SJSA1 (cell line): ENCODE data around the gene CTIF. TPM values are rescaled to one million over a fixed set of nuclear protein-coding genes. Genes with fewer than 3 reads are reported as not detected.

ENCODE experiments used
- DNase-seq, 2 experiments: peaks; one replicate each; pipeline ENCODE4 v3.0.0-alpha.2; 2015 to 2020; ENCODE audit warnings: low spot score in 2 of 2, low read depth in 1 of 2
- H3K27ac ChIP-seq: fragments of 250-450 bp; sonication (Bioruptor Pico); 2 replicates; pipeline ENCODE4 v1.5.1; 2020; ENCODE audit warnings: mild to moderate bottlenecking, moderate library complexity
- H3K27me3 ChIP-seq: fragments of 250-450 bp; sonication (Bioruptor Pico); replicated peaks from 2 replicates; pipeline ENCODE4 v1.5.1; 2020; ENCODE audit warnings: mild to moderate bottlenecking, moderate library complexity
- H3K36me3 ChIP-seq: fragments of 250-450 bp; sonication (Bioruptor Pico); 2 replicates; pipeline ENCODE4 v1.5.1; 2020; ENCODE audit warnings: mild to moderate bottlenecking
- H3K4me1 ChIP-seq: fragments of 250-450 bp; sonication (Bioruptor Pico); replicated peaks from 2 replicates; pipeline ENCODE4 v1.6.1; 2021; ENCODE audit warnings: mild to moderate bottlenecking
- H3K4me3 ChIP-seq: fragments of 250-450 bp; sonication (Bioruptor Pico); 2 replicates; pipeline ENCODE4 v1.5.1; 2020; ENCODE audit warnings: mild to moderate bottlenecking
- H3K9me3 ChIP-seq: fragments of 250-450 bp; sonication (Bioruptor Pico); replicated peaks from 2 replicates; pipeline ENCODE4 v1.5.1; 2020; ENCODE audit warnings: mild to moderate bottlenecking
- total RNA-seq: library from RNA; depleted of rRNA; stranded (reverse); fragments of >200 nt; shearing (Covaris generic); gene quantifications from 2 replicates; pipeline ENCODE4 v1.2.3, GENCODE V29; 2014

Gene CTIF
- total RNA-seq, 1 experiment from 2014 or later = 91.5 TPM

GRCh38 chr18:48798334-48799245, 259.8 kb downstream of the CTIF start:
- Histone ChIP-seq H3K9me3 (no peaks in the 10 kb centered on the region), H3K36me3 (peaks cover 100% of the 10 kb centered on the region)

GRCh38 chr18:48799724-48800315, 261.0 kb downstream of the CTIF start:
- Histone ChIP-seq H3K27me3 (no peaks in the 10 kb centered on the region), H3K27ac (no peak overlapping the region), H3K36me3 (peaks cover 100% of the 10 kb centered on the region), H3K9me3 (no peaks in the 10 kb centered on the region), H3K4me1 (peaks cover 8% of the 10 kb centered on the region), H3K4me3 (no peak overlapping the region)
- peak in 1 of 2 experiments; percentile 30 for DNase-seq

More at GRCh38 chr18:48798334-48799245, 259.8 kb downstream of the CTIF start:
- H3K27me3 ChIP-seq = no peaks in the 10 kb centered on the region
- no peak overlapping the region for H3K27ac ChIP-seq
- peak in 1 of 2 experiments; percentile 32 for DNase-seq
- H3K4me3 ChIP-seq = no peak overlapping the region
- H3K4me1 ChIP-seq = peaks cover 8% of the 10 kb centered on the region

- H3K36me3 ChIP-seq = peaks cover 100% of the 10 kb centered on the region
- peak in 1 of 2 experiments; percentile 27 for DNase-seq
- no peak overlapping the region for H3K4me3 ChIP-seq
- peaks cover 8% of the 10 kb centered on the region for H3K4me1 ChIP-seq
- no peaks in the 10 kb centered on the region for H3K27me3 ChIP-seq
- H3K27ac ChIP-seq = no peak overlapping the region
- no peaks in the 10 kb centered on the region for H3K9me3 ChIP-seq
These were observed 261.6 kb downstream of the CTIF start for GRCh38 chr18:48800466-48800865.

- no peaks in the 10 kb centered on the region for H3K27me3 ChIP-seq
- no peak overlapping the region for H3K27ac ChIP-seq
- H3K4me1 ChIP-seq = peaks cover 8% of the 10 kb centered on the region
- DNase-seq = peak in 1 of 2 experiments; percentile 35
- no peaks in the 10 kb centered on the region for H3K9me3 ChIP-seq
- no peak overlapping the region for H3K4me3 ChIP-seq
- peaks cover 100% of the 10 kb centered on the region for H3K36me3 ChIP-seq
These were observed 262.3 kb downstream of the CTIF start for GRCh38 chr18:48800876-48801727.

GRCh38 chr18:48801728-48802542, 263.1 kb downstream of the CTIF start:
- H3K27me3 ChIP-seq = no peaks in the 10 kb centered on the region
- no peak overlapping the region for H3K4me3 ChIP-seq
- H3K9me3 ChIP-seq = no peaks in the 10 kb centered on the region
- H3K4me1 ChIP-seq = peaks cover 16% of the 10 kb centered on the region
- peaks cover 100% of the 10 kb centered on the region for H3K36me3 ChIP-seq
- DNase-seq = peak in 1 of 2 experiments; percentile 33
- H3K27ac ChIP-seq = no peak overlapping the region

GRCh38 chr18:48802543-48803290, 263.9 kb downstream of the CTIF start:
- H3K4me1 ChIP-seq = peaks cover 19% of the 10 kb centered on the region
- peaks cover 98% of the 10 kb centered on the region for H3K36me3 ChIP-seq

GRCh38 chr18:48803518-48803917, 264.7 kb downstream of the CTIF start:
- no peaks in the 10 kb centered on the region for H3K9me3 ChIP-seq
- H3K36me3 ChIP-seq = peaks cover 98% of the 10 kb centered on the region
- peaks cover 19% of the 10 kb centered on the region for H3K4me1 ChIP-seq
- H3K27ac ChIP-seq = no peak overlapping the region
- H3K4me3 ChIP-seq = no peak overlapping the region
- no peaks in the 10 kb centered on the region for H3K27me3 ChIP-seq
- peak in 1 of 2 experiments; percentile 27 for DNase-seq

More at GRCh38 chr18:48802543-48803290, 263.9 kb downstream of the CTIF start:
- H3K27ac ChIP-seq = no peak overlapping the region
- peak in 1 of 2 experiments; percentile 35 for DNase-seq
- no peak overlapping the region for H3K4me3 ChIP-seq
- H3K9me3 ChIP-seq = no peaks in the 10 kb centered on the region
- H3K27me3 ChIP-seq = no peaks in the 10 kb centered on the region

- peak in 1 of 2 experiments; percentile 36 for DNase-seq
- H3K27ac ChIP-seq = no peak overlapping the region
- no peaks in the 10 kb centered on the region for H3K27me3 ChIP-seq
- H3K9me3 ChIP-seq = no peaks in the 10 kb centered on the region
- H3K36me3 ChIP-seq = peaks cover 93% of the 10 kb centered on the region
- peaks cover 19% of the 10 kb centered on the region for H3K4me1 ChIP-seq
- no peak overlapping the region for H3K4me3 ChIP-seq
These were observed 265.4 kb downstream of the CTIF start for GRCh38 chr18:48803951-48804855.

- H3K27ac ChIP-seq = no peak overlapping the region
- peaks cover 19% of the 10 kb centered on the region for H3K4me1 ChIP-seq
- no peak overlapping the region for H3K4me3 ChIP-seq
- no peaks in the 10 kb centered on the region for H3K9me3 ChIP-seq
- peaks cover 87% of the 10 kb centered on the region for H3K36me3 ChIP-seq
- DNase-seq = peak in 1 of 2 experiments; percentile 40
- H3K27me3 ChIP-seq = no peaks in the 10 kb centered on the region
These were observed 266.2 kb downstream of the CTIF start for GRCh38 chr18:48804856-48805610.

- Histone ChIP-seq H3K27ac (no peak overlapping the region), H3K9me3 (no peaks in the 10 kb centered on the region), H3K36me3 (peaks cover 80% of the 10 kb centered on the region), H3K27me3 (no peaks in the 10 kb centered on the region), H3K4me3 (no peak overlapping the region), H3K4me1 (peaks cover 13% of the 10 kb centered on the region)
- DNase-seq = peak in 1 of 2 experiments; percentile 16
These were observed 267.1 kb downstream of the CTIF start for GRCh38 chr18:48805826-48806535.
